ENCODE results near the gene GPI. TPM values are rescaled to one million over a fixed set of nuclear protein-coding genes. Genes with fewer than 3 reads are reported as not detected.

GPI gene
- polyA plus RNA-seq, 1 of the 3 experiments (the other 2 are of a cell fraction) = 144 TPM

DNA sequence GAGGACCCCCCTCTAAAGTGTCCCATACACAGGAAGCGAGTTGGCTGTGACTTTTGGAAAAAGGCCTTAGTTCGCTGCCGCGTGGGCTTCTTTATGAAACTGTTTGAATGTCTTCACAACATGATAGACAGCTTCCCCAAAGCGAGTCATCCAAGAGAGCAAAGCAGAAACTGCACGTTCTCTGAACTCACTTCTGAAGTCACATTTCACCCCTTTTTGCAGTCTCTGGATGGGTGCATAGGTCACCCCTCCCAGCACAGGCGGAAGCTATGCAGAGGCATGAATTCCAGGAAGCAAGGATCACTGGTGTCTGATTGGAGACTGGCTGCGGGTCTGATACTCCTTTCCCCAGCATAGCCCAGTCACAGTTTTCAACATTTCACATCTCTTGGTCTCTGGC, 10.6 kb downstream of the GPI start (continued):
- TF ChIP-seq ZBTB33 (IDR thresholded peaks at IDR 0.05; ENCODE audit: borderline replicate concordance, low read depth) = no peak

GRCh38 chr19:34380639-34381241, 15.7 kb downstream of the GPI start:
- Histone ChIP-seq H3K9me2 (no peaks in the 10 kb centered on the region), H3K9me3 (no peaks in the 10 kb centered on the region), H3K4me1 (ENCODE audit: control insufficient read depth in 1 of 2, insufficient read depth in 2 of 2, low read depth in 1 of 2, low read length in 1 of 2) (no peaks in the 10 kb centered on the region), H3K4me2 (no peak overlapping the region), H3F3A (replicated peaks; ENCODE audit: insufficient read depth) (no peaks in the 10 kb centered on the region), H3K36me3 (replicated peaks in 1 of 2; ENCODE audit: control insufficient read depth in 1 of 2, insufficient read depth in 2 of 2, low read length in 1 of 2) (peaks cover 14 to 70% of the 10 kb centered on the region in 2 experiments), H4K20me1 (ENCODE audit: insufficient read depth) (no peaks in the 10 kb centered on the region), H3K27me3 (ENCODE audit: insufficient read depth) (no peaks in the 10 kb centered on the region), H3K4me3 (ENCODE audit: low read depth in 2 of 2, low read length in 1 of 2) (no peak overlapping the region), H3K79me2 (ENCODE audit: insufficient read depth) (no peaks in the 10 kb centered on the region), H3K9ac (no peak overlapping the region), H2AFZ (ENCODE audit: low read depth) (no peak overlapping the region), H3K27ac (ENCODE audit: low read depth in 2 of 2, low read length in 1 of 2) (no peak overlapping the region)
- WGBS (ENCODE audit: low lambda C conversion rate) = 74% methylated on average over 3 of the region's 5 CpGs
- CTCF ChIA-PET = no interaction called here
- no peak for DNase-seq
- TF ChIP-seq POLR2AphosphoS5 (IDR thresholded peaks at IDR 0.05; ENCODE audit: low read depth, low read length) = no peak
- no peak for TF ChIP-seq FOXJ3 (CRISPR knock-in tag; IDR thresholded peaks at IDR 0.05)
- TF ChIP-seq, protein P1, sequence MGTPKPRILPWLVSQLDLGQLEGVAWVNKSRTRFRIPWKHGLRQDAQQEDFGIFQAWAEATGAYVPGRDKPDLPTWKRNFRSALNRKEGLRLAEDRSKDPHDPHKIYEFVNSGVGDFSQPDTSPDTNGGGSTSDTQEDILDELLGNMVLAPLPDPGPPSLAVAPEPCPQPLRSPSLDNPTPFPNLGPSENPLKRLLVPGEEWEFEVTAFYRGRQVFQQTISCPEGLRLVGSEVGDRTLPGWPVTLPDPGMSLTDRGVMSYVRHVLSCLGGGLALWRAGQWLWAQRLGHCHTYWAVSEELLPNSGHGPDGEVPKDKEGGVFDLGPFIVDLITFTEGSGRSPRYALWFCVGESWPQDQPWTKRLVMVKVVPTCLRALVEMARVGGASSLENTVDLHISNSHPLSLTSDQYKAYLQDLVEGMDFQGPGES (IDR thresholded peaks at IDR 0.05; ENCODE audit: low read depth, low read length) = no peak
- no peak for TF ChIP-seq NFIC (IDR thresholded peaks at IDR 0.05; ENCODE audit: borderline replicate concordance)
- TF ChIP-seq, protein P2, sequence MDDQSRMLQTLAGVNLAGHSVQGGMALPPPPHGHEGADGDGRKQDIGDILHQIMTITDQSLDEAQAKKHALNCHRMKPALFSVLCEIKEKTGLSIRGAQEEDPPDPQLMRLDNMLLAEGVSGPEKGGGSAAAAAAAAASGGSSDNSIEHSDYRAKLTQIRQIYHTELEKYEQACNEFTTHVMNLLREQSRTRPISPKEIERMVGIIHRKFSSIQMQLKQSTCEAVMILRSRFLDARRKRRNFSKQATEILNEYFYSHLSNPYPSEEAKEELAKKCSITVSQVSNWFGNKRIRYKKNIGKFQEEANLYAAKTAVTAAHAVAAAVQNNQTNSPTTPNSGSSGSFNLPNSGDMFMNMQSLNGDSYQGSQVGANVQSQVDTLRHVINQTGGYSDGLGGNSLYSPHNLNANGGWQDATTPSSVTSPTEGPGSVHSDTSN (IDR thresholded peaks at IDR 0.05) = no peak
- TF ChIP-seq SMC3 (IDR thresholded peaks at IDR 0.05; ENCODE audit: low read depth, low read length) = no peak
- TF ChIP-seq RXRA (IDR thresholded peaks at IDR 0.05; ENCODE audit: borderline replicate concordance, low read depth) = no peak
- TF ChIP-seq ELF1 (IDR thresholded peaks at IDR 0.05) = no peak
- no peak for TF ChIP-seq FOXM1 (IDR thresholded peaks at IDR 0.05; ENCODE audit: low read depth)
- TF ChIP-seq EP300 (IDR thresholded peaks at IDR 0.05; ENCODE audit: borderline replicate concordance in 1 of 2, low read depth in 1 of 2, low read length in 1 of 2) = no peak
- TF ChIP-seq NRF1 (IDR thresholded peaks at IDR 0.05; ENCODE audit: low read depth, low read length) = no peak
- no peak for TF ChIP-seq MXI1 (IDR thresholded peaks at IDR 0.05; ENCODE audit: low read depth, low read length)
- no peak for TF ChIP-seq USF1 (IDR thresholded peaks at IDR 0.05; ENCODE audit: borderline replicate concordance, low read depth)
- TF ChIP-seq JUND (IDR thresholded peaks at IDR 0.05) = no peak
- TF ChIP-seq USF2 (IDR thresholded peaks at IDR 0.05; ENCODE audit: borderline replicate concordance, low read depth, low read length) = no peak
- POLR2A ChIA-PET = interaction anchor here (0.6 kb wide), 1 partner anchor 28 kb away, joined by 3 read pairs; no protein-coding TSS in a partner anchor
